CD1c-positive myeloid dendritic cell (primary cell): Measurements from ENCODE around the gene MPZL3.

Experiments
- DNase-seq: peaks from one replicate; pipeline ENCODE4 v3.0.0-alpha.2; 2016; ENCODE audit errors: extremely low spot score

The MPZL3 gene

DNA sequence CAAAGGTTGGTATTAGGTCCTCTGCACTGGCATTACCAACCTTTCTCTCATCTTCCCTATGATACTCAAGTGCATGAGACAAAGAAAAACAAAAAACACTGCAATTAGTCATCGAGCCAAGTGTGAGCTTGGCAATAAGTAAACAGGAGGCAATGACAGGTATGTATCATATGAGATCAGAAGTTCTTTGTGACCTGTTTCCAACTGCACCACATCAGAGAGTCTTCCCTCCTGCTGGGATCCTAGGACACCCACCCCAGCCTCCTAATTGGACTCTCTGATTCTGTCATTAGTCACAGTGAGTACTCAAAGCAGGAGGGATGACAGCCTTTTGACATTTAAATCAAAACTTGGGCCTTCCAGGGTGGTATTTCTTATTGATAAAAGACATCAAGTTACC, 19.5 kb downstream of the MPZL3 start:
- DNase-seq = no peak

DNA sequence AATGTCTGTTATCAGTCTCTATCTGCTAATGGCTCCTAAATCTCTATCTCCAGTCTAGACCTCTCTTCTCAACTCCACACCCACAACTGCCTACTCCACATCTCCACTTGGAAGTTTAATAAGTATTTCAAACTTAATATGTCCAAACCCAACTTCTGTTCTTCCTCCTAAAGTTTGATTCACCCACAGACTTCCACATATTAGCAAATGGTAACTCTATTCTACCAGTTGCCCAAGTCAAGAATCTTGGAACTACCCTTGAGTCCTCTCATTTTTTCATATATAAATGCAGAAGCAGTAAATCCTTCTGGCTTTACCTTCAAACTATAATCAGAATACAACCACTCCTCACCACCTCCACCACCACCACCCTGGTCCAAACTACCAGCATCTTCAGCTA, 20.7 kb downstream of the MPZL3 start:
- DNase-seq = peak; percentile 24

DNA sequence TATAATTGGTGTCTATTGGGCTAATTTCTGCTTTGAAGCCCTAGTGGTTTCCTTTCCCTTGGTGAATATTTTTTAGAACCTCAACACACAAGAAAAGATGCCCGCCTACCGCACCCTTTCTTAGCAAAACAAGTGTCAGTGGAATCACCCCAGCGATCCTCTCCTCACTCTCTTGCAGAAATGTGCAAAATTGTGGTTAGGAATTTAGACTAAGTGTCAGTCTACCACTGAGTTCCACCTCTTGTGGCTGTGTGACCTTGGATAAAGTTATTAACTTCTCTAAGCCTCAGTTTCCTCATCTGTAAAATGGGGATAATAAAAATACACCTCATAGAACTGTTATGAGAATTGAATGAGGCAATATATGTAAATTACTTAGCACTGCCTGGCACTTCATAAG, 22.1 kb downstream of the MPZL3 start:
- DNase-seq = no peak

DNA sequence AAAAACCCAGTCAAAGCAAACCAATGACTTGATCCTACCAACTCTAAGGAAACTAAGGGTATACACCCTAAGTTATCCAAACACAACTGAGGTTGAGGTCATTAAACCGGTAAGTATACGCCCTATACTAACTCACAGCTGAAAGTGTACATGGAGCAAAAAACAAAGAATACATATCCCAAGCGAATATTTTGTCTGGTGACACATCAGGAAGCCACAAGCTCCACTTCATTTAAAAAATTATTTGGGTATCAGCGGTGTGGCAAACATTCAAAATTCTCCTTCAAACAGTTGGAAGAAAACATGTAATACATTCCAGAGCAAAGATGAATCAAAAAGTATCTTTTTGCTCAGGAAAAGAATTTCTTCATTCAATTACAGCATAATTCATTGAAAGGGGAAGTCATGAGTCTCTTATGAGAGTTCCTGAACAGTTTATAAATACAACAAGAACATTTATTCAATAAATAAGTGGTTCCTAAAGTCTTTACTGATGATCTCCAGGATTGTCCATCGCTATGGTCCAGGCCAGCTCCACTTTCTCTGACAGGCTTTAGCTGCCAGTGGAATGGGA, 22.8 kb downstream of the MPZL3 start:
- DNase-seq = peak; percentile 73

DNA sequence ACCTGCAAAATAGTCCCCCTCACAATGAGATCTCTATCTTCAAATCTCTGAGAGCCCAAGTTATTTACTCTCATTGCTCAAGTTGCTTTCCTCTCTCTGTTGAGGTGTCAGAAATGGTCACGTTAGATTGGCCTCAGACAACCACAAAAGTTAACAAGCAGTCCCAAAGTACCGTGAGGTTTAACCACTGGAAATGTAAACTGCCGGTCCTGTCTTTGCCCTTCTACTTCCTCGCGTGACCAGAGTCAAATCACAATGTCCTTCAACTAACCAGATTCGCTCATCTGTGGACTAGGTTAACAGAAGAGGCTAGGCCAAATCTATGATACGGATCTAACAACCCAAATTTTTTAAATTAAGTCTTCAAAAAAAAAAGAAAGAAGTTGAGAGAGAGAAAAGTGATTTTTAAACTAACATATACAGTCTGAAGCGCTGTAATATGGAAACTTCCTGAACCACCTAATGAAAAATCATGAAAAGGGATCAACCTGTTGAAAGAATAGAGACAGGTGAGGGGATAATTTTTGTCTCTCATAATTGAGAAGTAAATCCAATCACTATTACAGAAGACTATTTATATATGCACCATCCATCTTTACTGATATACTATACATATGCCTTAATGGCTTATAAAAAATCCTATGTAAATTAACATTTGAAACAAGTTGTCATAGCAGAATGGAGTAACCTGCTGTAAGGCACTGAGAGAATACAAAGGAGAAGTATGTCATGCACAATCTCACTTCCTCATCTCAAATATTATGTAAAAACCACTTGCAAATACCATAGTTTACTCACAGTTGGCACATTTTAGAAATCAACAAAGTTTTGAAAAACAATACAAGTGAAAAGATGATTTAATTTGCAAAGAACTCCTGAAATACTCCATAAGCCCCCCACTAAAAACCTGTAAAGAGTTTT, 24.0 kb downstream of the MPZL3 start:
- peak; percentile 86 for DNase-seq

DNA sequence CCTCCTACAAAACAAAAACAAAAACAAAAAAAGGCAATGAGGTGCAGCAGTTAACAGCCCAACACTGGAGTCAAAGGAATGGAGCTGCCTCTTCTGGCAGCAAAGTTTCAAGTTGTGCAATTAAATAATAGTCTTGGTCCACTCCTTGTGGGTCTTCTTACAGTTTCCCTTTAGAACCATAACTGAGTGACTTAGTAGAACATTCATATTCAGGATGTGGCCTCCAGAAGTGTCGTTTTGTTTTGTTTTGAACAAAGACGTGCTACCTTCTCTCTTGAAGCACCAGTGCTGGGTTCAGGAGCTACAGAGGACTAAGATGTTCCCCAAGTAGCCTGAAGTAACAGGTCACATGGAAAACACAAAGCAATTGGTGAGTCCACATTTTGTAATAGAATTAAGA, 25.4 kb downstream of the MPZL3 start:
- DNase-seq = peak; percentile 33

DNA sequence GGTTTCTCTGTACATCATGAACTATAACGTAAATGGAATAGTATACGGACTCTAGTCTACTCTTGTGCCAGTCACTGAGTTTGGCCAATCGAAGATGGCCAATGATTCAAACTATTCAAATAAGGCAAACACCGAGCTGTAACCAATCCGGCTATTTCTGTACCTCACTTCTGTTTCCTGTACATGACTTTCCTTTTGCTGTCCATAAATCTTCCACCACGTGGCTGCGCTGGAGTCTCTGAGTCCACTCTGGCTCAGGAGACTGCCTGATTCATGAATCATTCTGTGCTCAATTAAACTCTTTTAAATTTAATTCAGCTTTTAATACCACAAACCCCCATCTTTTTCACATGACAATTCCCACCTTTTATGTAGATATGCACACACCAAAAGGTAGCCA, 25.9 kb downstream of the MPZL3 start:
- DNase-seq = peak; percentile 60

DNA sequence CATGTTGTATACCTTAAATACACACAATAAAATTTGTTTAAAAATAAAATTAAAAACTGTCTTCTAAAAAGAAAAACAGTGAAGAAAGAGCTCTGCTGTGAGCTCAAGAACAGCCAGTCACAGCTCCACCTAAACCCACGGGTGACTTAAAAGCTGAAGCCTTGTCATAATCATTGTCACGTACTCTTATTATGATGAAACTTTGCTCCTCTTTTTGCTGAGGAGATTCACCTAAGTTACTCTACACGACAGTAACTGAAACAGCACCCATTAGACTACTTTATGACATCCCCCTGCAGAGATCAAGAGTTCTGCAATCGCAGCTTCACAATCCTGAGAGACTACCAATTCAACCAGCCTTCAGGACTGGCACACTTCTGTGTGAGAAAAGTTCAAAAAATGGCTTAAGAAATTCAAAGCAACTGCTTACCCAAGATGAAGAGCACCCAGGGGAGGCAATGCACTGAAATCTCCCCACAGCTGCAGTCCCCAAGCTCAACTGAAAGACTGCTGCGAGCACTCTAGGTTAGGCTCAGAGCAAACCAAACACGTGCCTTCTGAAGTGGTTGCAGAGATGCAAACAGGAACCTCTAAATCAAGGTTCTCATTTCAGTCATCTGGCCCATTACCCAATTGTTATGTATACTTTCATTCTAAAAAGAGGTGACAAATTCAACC, 27.5 kb downstream of the MPZL3 start, which contains the start of gene JAML:
Gene JAML, minus strand, starts transcription at position 501 of the 678 bp plus-strand sequence. CDS start 10,145 bp downstream, outside the sequence.
- peak; percentile 83 for DNase-seq

DNA sequence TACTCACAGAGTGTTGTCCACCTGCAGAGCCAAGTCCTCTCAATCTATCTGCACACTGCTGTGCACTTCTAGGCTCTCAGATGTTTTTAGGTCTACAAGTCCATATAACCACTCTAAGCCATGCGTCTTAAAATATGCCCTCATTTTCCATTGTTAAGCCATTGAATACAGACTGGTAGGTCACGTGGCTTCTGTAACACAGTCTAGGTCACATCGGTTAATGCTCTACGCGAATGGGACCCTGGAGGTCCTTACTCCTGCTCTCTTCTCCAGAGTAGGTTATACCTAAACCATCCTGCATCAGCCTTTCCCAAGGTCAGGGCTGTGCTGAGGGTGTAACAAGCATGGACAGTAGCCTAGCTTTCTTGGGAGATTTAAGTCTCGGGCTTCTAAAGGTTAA, 28.2 kb downstream of the MPZL3 start:
- DNase-seq = no peak

DNA sequence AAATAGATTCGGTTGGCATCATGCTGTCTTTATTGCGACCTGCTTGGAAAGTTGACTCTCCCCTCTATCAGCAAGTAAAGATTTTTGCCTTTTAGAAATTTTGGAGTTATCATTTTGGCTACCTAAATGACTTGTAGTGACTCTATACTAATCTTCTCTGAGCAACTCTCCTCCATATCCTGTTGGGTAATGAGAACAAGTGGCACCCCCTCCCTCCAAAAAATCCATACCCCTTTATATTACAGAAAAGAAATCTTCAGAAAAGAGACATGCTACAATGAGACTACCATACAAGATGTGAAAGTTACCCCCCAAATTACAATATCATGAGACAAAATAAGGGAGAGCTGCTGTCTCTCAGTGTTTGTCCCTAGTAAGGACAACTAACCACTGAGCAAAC, 28.6 kb downstream of the MPZL3 start:
- DNase-seq = no peak

DNA sequence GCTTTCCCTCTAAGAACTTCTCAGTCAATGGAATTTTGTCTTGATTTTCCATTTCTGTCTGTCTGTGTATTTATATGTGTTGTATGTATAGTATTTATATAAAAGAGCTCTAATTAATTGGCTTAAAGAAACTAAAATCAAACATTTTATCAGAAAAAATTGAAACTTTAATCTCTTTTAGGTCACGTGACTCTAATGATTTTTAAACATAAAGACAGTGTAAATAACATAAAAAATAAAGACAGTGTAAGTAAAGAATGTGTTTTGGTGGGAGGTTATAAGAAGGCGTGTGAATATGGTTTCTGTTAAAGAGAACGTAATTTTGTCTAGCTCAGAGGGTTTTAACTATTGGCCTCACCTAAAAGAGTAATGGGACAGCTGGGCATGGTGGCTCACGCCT, 29.7 kb downstream of the MPZL3 start:
- DNase-seq = no peak

DNA sequence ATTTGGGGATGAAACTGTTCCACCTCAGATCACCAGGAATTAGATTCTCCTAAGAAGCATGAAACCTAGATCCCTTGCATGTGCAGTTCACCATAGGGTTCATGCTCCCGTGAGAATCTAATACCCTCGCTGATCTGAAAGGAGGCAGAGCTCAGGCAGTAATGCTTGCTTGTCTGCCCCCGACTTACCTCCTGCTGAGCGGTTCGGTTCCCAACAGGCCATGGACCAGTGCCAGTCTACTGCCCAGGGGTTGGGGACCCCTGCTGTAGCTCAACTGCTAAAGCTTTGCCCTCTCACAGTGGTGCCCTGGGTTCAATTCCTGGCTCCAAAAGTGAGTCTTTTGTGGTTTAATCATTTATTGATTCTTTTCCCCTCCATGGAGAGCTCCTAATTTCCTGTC, 30.7 kb downstream of the MPZL3 start:
- no peak for DNase-seq

DNA sequence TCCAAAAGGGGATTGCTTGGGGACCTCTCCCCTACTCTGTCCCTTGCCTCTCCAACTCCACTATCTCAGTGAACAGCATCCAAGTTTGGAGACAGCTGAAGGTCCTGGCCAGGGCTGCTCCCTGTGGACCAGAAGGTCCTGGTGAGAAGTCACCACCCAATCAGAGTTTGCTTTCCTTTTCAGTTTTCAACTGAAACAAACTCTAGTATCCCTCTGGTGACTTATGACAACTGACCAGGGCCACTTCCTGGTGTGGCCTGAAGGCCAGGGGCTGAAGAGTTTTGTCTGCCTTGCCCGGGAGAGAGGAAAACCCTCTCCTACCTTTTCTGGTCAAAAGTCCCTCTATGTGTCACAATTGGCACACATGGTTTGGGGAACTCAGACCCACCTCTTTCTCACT, 32.4 kb downstream of the MPZL3 start:
- peak; percentile 29 for DNase-seq

DNA sequence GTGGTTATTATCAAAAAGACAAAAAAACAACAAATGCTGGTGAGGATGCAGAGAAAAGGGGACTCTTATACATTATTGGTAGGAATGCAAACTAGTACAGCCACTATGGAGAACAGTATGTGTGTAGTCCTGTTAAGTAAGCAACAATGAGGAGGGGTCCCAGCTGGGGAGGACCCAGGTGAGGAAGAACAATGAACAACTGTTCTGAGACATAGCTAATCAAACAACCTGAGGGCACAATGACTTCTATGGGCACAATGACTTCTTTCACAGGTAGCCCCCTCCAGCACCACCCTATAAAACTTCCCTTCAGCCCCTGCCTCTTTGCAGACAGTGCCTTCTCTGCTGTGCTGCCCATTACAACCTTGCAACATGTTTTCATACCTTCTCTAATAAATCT, 32.9 kb downstream of the MPZL3 start:
- no peak for DNase-seq

DNA sequence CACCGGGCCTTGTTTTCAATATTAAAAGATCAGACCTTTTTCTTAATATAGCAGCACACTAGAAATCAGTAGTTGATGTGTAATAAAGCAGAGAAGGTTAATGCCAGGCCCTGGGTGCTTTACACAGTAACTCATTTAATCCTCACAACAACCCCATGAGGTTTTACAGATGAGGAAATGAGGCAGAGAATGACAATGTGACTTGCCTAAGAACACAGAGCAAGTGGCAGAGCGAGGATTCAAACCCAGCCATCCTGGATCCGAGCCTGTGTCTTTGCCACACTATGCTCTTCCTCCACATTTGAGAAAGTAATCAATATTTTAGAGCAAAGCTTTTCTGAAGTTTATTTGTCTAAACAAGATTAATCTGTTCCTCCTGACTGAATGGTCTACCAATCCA, 34.6 kb downstream of the MPZL3 start:
- DNase-seq = peak; percentile 51

DNA sequence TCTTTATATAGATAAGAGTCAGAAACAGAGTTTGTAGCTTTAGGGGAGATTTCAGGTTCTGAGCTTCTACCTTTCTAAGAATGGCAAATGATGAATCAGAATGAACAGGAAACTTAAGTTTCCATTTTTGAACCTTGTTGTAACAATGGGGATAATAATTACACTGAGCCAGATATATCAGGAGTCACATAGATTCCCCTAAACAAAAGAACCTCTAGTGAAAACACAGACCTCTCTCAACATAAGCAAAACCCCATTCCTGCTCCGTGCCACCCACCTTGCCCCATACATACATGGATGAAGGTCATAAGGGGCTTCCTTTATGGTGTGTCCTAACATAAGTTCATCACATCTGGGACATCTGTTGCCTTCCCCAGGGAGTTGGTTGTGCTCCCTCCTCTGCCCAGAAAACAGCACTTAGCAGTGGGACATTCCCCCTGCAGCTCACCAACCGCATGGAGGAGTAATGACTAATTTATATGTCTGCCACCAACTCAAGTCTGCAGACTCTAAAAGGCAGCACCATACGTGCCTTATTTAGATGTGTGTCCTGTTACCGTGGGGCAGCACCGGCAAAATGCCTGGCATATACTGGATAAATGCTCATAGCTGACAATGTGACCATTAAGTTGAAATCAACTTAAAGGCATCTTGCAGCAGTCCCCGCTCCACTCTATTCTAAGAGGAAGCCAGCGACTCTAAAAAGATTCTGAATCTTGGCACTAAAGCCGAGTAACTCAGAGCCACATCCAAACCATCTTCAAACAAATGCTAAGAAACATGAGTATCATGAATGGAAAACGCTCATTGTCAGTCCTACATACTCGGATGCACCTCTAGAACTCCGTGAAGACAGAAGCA, 35.3 kb downstream of the MPZL3 start:
- DNase-seq = peak; percentile 50

DNA sequence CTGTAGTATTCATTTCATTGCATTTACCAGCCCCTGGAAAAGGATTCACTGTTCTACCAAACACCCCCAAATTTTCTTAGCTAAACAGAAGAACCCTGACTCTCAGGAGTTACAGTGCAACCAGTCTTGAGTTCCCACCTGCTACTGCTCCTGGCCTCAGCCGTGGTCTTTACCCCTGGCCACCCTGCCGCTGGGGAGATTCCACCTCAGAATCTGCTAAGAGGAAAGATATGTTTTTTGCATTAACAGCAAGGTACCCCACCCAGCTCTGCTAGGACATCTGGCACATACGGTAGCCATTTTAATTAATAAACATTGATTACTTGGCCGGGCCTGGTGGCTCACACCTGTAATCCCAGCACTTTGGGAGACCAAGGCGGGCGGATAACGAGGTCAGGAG, 36.4 kb downstream of the MPZL3 start:
- DNase-seq = no peak

DNA sequence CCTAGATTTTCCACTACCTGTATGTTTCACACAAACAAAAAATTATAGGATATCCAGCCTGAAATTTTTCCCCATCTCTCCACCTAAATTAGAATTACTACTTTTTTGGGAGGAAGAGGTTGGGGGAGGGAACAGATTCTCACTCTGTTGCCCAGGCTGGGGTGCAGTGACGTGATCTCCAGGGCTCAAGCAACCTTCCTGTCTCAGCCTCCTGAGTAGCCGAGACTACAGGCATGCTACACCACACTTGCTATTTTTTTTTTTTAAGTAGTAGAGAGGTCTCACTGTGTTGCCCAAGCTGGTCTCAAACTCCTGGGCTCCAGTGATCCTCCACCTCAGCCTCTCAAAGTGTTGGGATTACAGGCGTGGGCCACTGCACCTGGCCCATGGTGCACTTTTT, 36.9 kb downstream of the MPZL3 start:
- DNase-seq = peak; percentile 38

DNA sequence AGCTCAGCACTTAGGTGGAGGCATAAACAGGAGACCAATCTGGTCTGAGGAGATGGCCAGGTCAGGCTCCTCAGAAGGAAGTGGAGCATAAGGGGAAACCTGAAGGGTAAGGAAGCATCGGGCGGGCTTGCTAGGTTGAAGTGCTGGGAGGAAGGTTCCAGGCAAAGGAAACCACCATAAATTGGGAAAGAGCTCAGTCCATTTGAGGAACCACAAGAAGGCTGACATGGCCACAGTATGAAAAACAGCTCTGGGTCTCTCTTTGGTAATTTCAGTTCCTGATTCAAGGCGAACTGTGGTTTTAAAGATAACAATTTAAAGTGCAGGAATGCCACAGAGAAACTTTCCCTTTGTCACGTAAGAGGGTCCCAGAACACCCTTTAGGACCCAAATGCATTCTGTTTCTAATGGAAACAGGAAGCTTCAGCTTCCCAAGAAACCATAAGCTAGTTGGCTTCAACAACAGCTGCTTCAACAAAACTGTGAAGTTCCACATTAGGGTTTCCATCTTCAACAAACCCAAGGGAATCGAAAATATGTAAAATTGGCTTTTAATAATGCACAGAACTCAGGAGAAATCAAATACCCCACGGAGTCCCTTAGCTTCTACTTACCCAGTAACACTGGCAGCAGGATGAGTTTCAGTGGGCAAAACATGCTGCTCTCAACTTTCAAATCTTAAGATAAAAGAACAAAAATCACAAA, 37.8 kb downstream of the MPZL3 start:
- peak; percentile 95 for DNase-seq

DNA sequence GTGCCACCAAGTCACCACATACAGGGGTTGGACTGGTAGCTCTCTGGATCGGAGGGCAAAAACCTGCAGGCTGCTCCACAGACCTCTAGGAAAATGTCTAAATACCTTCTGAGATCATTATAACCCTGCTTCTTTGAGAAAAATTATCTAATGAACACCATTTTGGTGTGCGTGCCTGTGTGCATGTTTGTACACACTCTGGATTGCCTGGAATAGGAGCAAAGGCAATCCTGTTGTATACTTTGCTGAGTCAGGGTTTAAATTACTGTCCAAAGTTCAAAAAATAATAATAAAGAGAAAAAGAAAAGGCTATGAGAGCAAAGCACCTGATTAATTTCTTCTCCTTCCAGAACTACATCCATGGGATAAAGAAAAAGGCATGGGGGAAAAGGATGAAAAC, 38.4 kb downstream of the MPZL3 start:
- no peak for DNase-seq

DNA sequence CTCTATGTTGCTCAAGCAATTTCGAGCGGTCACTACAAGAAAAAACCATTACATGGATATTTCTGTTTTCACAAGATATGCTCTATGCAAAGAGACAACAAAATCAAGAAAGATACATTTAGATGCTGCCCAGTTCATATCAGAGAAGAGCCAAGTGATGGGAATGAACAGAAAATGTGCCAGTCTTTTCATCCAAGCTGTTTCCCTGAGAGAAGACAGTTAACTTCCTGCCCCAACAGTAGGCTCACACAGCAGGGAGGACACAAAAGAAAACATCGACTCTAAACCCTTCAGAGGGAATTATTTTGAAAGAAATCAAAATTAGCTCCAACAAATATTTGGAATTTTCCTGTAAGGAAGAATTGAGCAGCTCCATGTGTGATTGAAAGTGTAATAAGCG, 39.0 kb downstream of the MPZL3 start:
- no peak for DNase-seq
